HG02885 (cell line): ENCODE measurements around the gene LSS.
"Not testable (repeated sequence)": the region's sequence is repeated elsewhere in the genome, so short reads cannot be mapped to it uniquely, and the experiment has no call there.

Source experiments
- ATAC-seq: cut with Tn5 transposase; IDR thresholded peaks from one replicate; pipeline ENCODE4 v1.9.1; 2021; ENCODE audit warnings: mild to moderate bottlenecking; ENCODE audit not compliant: unreplicated experiment, poor library complexity

Gene LSS

GRCh38 chr21:46145840-46146691, 82.5 kb downstream of the LSS start:
- no peak for ATAC-seq

- no peak for ATAC-seq
These were observed 83.3 kb downstream of the LSS start for GRCh38 chr21:46145159-46145839.

DNA sequence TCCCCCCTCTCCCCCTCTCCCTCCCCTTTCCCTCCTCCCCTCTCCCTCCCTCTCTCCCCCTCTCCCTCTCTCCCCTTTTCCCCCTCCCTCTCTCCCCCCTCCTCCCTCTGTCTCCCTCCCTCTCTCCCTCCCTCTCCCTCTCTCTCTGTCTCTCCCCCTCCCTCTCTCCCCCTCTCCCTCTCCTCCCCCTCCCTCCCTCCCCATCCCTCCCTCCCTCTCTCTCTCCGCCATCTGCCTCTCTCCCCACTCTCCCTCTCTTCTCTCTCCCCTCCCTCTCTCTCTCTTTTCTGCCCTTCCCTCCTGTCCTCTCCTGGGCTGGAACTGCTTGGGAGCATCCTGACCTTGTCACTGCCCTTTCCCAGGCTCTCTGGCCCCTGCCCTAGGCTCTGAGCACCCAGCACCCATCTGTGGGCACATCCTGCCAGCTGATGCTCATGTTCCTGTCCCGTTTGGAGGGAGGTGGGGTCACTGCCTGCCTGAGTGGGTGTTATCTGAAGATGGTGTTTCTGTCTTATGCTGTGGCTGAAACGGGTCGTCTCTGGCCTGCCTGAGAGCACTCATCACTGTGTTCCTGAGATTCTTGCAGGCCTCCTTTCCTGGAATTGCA, 84.0 kb downstream of the LSS start:
- ATAC-seq, result no peak

DNA sequence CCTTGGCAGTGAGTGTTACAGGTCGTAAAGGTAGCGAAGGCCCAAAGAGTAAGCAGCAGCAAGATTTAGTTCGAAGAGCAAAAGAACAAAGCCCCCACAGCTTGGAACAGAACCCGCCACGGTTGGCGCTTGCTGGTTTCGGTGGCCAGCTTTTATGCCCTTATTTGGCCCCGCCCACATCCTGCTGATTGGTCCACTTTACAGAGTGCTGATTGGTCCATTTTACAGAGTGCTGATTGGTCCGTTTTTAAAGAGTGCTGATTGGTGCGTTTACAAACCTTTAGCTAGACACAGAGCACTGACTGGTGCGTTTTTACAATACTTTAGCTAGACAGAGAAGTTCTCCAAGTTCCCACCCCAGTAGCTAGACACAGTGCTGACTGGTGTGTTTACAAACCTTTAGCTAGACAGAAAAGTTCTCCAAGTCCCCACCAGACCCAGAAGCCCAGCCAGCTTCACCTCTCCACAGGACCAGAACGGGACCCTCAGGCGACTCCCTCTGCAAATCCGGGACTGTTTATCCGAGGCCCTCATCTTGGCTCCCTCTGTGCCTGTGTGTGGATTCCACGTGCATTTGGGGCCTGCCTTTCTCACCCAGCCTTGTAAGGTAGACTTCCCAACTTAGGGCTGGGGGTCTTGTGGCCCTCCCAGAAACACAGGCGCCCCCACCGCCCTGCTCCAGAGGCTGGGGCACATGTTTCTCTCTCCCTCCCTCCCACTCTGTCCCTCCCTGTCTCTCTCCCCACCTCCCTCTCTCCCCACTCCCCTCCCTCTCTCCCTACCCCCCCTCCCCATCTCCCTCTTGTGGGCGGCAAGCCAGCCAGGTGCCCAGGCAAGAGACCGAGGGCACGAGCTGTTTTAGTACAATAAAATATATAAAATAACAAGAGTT, 85.7 kb downstream of the LSS start:
- no peak for ATAC-seq

DNA sequence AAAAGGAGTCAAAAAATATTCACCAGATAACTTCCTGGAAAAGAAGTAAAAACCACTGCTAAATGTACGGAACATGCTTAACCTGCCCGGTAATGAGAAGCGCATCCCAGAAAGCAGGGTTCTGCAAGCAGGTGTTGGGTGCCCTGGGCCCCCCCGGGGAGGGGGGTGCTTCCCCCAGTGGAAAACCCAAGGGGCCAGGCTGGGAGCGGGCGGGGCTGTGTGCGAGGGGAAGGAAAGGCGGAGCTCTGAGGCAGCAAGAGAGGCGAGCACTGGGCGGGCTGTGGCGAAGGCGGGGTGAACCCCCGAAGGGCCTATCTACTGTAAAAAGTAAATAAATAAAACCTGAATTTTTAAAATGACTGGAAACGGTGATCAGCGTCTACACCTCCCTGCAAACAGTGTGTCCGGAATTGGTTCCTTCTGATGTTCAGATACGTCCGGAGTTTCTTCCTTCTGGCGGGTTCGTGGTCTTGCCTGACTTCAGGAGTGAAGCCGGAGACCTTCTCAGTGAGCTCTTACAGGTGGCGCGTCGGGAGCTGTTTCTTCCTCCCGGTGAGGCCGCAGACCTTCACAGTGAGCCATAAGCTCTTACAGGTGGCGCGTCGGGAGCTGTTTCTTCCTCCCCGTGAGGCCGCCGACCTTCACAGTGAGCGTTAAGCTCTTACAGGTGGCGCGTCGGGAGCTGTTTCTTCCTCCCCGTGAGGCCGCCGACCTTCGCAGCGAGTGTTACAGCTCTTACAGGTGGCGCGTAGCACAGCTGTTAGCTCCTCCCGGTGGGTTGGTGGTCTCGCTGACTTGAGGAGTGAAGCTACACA, 86.6 kb downstream of the LSS start:
- ATAC-seq, result no peak

DNA sequence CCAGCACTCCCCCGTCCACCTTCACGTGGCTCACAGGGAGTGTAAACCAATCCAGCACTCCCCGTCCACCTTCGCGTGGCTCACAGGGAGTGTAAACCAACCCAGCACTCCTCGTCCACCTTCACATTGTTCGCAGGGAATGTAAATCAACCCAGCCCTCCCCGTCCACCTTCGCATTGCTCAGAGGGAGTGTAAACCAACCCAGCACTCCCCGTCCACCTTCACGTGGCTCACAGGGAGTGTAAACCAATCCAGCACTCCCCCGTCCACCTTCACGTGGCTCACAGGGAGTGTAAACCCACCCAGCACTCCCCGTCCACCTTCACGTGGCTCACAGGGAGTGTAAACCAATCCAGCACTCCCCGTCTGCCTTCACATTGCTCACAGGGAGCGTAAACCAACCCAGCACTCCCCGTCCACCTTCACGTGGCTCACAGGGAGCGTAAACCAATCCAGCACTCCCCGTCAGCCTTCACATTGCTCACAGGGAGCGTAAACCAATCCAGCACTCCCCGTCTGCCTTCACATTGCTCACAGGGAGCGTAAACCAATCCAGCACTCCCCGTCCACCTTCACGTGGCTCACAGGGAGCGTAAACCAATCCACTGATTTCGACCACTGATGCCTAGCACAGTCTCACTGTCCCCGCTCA, 88.1 kb downstream of the LSS start:
- ATAC-seq, result not testable (repeated sequence)

- no peak for ATAC-seq
These were observed 88.9 kb downstream of the LSS start for GRCh38 chr21:46139686-46140085.

DNA sequence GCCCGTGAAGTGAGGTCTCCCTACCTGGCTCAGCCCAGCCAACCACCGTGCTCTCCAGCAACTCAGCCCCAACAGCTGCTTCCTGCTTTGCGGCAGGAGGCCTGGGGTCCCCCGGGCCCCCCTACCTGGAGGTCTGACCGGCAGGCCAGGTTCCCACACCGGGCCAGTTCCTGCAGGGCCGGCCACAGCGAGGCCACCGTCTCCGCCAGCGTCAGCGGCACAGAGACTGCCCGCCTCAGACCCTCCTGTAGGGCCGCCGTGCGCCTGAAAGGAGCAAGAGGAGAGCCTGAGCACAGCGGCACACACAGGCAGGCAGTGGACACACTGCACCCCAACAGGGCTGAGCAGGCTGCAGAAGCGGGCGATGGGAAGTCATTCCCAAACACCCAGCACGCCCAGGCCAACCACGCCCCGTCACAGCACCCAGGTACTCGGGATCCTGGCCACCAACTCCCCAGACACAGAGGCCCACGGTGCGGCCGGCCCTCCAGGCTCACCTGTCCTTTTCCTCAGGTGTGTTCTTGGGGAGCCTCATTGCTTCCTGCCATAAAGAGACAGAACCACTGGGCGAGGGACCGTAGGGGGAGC, 90.1 kb downstream of the LSS start:
- no peak for ATAC-seq
